ENCODE data around the gene EDNRA.

The EDNRA gene

DNA sequence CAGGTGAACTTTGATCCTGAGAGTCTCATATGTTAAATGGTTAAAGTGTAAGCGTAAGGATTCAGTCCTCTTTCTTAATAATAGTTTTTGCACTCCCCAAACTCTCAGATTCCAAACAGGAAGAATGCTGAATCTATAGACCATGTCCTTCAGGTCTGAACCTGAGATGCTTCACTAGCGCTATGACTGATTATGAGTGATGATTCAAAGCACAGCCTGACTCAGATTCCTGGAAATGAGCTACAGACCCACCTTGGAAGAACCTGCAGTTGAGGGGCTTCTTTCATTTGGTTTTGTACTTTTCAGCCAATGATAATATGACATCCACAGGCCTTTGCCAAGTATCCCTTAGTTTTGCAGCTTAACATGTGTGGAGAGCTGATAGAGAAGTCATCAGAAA, 1.4 kb downstream of the EDNRA start:
- TF ChIP-seq, protein P1, sequence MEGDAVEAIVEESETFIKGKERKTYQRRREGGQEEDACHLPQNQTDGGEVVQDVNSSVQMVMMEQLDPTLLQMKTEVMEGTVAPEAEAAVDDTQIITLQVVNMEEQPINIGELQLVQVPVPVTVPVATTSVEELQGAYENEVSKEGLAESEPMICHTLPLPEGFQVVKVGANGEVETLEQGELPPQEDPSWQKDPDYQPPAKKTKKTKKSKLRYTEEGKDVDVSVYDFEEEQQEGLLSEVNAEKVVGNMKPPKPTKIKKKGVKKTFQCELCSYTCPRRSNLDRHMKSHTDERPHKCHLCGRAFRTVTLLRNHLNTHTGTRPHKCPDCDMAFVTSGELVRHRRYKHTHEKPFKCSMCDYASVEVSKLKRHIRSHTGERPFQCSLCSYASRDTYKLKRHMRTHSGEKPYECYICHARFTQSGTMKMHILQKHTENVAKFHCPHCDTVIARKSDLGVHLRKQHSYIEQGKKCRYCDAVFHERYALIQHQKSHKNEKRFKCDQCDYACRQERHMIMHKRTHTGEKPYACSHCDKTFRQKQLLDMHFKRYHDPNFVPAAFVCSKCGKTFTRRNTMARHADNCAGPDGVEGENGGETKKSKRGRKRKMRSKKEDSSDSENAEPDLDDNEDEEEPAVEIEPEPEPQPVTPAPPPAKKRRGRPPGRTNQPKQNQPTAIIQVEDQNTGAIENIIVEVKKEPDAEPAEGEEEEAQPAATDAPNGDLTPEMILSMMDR (IDR thresholded peaks at IDR 0.05; ENCODE audit: insufficient read depth, missing control alignments), result no peak
- DNase-seq (ENCODE audit: insufficient read length, low spot score) (no peak), FAIRE-seq (no peak)

DNA sequence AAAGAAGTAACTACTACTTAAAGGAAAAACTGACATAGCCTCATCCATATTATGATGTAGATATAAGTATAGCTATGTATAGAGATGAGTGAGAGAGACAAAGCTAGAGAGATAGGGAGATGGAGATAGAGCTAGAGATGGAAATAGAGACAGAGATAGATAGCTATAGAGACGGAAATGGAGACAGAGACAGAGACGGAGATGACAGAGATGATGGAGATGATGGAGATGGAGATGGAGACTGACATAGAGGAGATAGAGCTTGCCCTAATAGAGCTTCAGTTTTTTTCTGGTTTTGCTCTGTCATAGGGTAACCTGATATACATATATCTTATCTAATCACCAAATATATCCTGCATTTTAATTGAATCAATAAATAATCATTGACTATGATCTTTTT, 4.3 kb downstream of the EDNRA start:
- DNase-seq (ENCODE audit: insufficient read length, low spot score) (no peak), FAIRE-seq (no peak)

DNA sequence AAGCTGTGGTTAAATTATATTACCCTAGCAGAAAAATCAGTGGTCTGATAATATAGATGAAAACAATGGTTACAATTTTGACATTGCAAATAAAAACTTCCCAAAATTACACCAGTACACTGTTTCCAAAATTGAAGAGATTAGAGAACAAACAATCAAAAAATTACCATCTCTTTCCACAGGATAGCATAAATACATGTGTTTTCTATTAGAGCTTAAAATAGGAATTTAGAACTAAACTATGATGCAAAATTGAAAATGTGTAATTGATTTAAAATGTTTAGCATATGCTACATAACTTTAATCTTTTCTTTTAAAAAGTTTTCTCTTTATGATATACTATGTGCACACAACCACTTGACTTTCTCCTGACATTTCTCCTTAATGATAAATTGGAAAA, 6.7 kb downstream of the EDNRA start:
- no peak for DNase-seq (ENCODE audit: insufficient read length, low spot score)
- TF ChIP-seq, protein P1 (IDR thresholded peaks at IDR 0.05; ENCODE audit: insufficient read depth, missing control alignments), result no peak
- FAIRE-seq, result no peak

More for the DNA sequence above, 4.3 kb downstream of the EDNRA start:
- TF ChIP-seq, protein P1 (IDR thresholded peaks at IDR 0.05; ENCODE audit: insufficient read depth, missing control alignments), result no peak

DNA sequence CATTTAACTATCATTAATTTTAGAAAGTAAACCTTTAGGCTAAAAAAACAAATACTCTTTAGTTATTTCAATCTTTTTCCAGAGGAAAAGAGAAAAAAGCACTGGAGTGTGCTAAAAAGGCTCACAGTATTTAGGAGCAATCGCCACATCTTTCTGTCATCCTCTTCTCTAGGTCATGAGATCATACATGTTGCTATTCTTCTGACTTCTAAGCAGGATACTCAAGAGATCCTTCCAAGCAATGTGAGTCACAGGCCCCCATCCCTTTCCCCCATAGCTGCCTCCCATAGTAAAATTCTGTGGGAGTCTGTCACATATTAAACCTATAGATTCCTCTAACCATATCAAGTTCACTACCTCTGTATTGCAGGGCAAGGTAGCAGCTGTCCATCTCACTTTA, 7.7 kb downstream of the EDNRA start:
- DNase-seq (ENCODE audit: insufficient read length, low spot score) (no peak), FAIRE-seq (no peak)
- TF ChIP-seq, protein P1 (IDR thresholded peaks at IDR 0.05; ENCODE audit: insufficient read depth, missing control alignments), result no peak

DNA sequence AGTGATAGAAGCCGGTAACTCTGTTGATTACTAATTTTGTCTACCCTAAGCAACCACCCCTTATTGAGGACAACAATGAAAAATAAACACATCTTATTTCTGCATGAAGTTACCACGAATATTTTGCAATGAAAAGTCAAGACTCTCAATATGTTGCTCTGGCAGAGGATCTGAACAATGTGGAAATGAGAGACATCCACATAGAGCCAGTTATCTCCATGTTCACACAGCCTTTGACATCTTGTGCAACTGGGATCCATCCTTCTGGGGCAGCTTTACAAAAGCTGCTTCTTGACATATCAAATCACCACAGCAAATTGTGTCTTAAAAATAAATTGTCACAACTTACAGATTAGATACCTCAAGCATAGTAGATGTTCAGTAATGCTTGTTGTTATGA, 10.2 kb downstream of the EDNRA start:
- FAIRE-seq (no peak), DNase-seq (ENCODE audit: insufficient read length, low spot score) (no peak)
- TF ChIP-seq, protein P1 (IDR thresholded peaks at IDR 0.05; ENCODE audit: insufficient read depth, missing control alignments), result no peak

DNA sequence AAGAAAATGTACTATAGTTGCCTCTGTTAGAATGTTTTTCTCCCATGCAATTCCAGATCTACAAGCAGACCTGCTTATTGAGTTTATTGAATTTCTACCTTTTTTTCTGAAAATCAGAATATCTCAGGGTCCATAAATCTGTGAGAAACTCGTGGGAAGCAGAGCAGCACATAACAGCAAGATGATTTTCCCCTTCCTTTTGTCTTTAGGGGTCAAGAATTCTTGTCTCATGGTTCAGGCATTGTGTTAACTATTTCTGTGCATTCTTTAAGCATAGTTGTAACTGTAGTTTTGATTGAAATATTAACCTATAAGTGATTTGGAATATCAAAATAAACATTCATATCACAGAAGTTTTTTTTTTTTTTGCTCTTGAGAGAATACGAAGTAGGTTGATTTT, 11.4 kb downstream of the EDNRA start:
- TF ChIP-seq, protein P1 (IDR thresholded peaks at IDR 0.05; ENCODE audit: insufficient read depth, missing control alignments), result no peak
- FAIRE-seq (no peak), DNase-seq (ENCODE audit: insufficient read length, low spot score) (no peak)

DNA sequence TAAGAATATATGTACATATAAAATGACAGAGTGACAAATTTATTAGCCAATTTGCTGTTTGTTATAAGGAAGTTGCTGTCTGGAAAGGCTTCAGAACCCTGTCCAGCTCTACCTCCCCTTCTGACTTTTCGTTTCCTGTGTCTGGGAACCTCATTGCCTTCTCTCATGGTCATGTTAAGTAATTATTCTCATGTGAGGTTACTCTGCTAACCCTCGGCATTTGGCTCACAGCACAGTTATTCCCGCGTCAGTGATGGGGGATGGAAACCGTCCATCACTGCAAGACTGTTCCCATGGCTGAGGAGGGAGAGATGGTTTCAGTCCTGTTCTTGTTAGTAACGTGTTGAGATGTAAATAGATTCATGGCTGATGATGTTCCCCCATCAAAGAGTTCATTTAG, 11.9 kb downstream of the EDNRA start:
- FAIRE-seq (no peak), DNase-seq (ENCODE audit: insufficient read length, low spot score) (no peak)
- TF ChIP-seq, protein P1 (IDR thresholded peaks at IDR 0.05; ENCODE audit: insufficient read depth, missing control alignments), result no peak
